RWPE2 (cell line): Measurements from ENCODE around the gene PTGR1.

ENCODE experiments used
- ATAC-seq: fragments of 200-7000 bp; cut with Tn5 transposase; 3 replicates; pipeline ENCODE4 v1.9.1; 2021; ENCODE audit warnings: low read depth
- DNase-seq: peaks from one replicate; pipeline ENCODE4 v3.0.0-alpha.2; 2020; ENCODE audit warnings: low spot score
- H3K27ac ChIP-seq: fragments of 450-650 bp; 2 replicates; pipeline ENCODE4 v1.5.1; 2017; ENCODE audit warnings: mild to moderate bottlenecking; ENCODE audit not compliant: poor library complexity, severe bottlenecking
- H3K27me3 ChIP-seq: fragments of 250-450 bp; sonication (Bioruptor Pico); 2 replicates; pipeline ENCODE4 v1.5.1; 2021; ENCODE audit warnings: mild to moderate bottlenecking, moderate library complexity; ENCODE audit not compliant: insufficient read depth, poor library complexity, severe bottlenecking
- H3K36me3 ChIP-seq: fragments of 250-450 bp; sonication (Bioruptor Pico); 2 replicates; pipeline ENCODE4 v1.5.1; 2020; ENCODE audit warnings: low read depth, mild to moderate bottlenecking, moderate library complexity
- H3K4me1 ChIP-seq: fragments of 250-450 bp; sonication (Bioruptor Pico); 2 replicates; pipeline ENCODE4 v1.5.1; 2021; ENCODE audit warnings: mild to moderate bottlenecking, moderate library complexity; ENCODE audit not compliant: insufficient read depth, poor library complexity, severe bottlenecking
- H3K4me3 ChIP-seq: fragments of 250-450 bp; sonication (Bioruptor Pico); 2 replicates; pipeline ENCODE4 v1.5.1; 2021; ENCODE audit warnings: mild to moderate bottlenecking, moderate library complexity; ENCODE audit not compliant: severe bottlenecking
- H3K9me3 ChIP-seq: fragments of 250-450 bp; sonication (Bioruptor Pico); 2 replicates; pipeline ENCODE4 v1.5.1; 2021; ENCODE audit warnings: mild to moderate bottlenecking, moderate library complexity; ENCODE audit not compliant: severe bottlenecking
- CTCF ChIP-seq: fragments of 450-650 bp; IDR thresholded peaks from one replicate; pipeline ENCODE4 v1.5.1; 2017; ENCODE audit warnings: mild to moderate bottlenecking, moderate library complexity; ENCODE audit not compliant: poor library complexity, severe bottlenecking

PTGR1 gene

GRCh38 chr9:111615928-111616327, 16.5 kb upstream of the PTGR1 start:
- Histone ChIP-seq H3K9me3 (no peaks in the 10 kb centered on the region), H3K27me3 (no peaks in the 10 kb centered on the region), H3K36me3 (no peaks in the 10 kb centered on the region), H3K4me1 (no peaks in the 10 kb centered on the region), H3K4me3 (no peak overlapping the region), H3K27ac (no peak overlapping the region)
- ATAC-seq = no peak
- no peak for TF ChIP-seq CTCF
- no peak for DNase-seq

DNA sequence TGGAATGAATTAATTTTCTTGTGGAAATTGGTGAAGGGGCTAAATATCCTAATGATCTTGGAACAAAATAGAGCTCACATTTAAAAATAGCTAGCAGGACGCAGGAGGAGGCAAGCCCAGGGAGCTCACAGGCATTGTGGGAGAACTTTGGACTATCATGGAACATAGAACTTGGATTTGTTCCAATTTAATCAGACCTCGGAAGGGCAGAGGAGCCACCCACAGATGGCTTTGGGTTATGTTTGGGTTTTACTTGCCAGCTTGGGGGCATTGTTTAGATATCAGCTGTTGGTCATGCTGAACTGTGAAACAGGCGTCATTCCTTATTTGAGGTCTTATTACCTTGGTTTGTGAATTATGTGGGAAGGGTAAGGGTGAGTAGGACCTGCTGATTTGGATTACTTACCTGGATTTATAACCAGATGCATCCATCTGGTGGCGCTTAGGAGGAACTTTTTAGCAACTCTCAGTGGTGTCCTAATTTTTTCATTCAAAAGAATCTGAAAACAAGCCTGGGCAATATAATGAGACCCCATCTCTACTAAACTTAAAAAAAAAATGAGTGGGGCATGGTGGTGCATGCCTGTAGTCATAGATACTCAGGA, 14.1 kb upstream of the PTGR1 start:
- Histone ChIP-seq H3K36me3 (no peaks in the 10 kb centered on the region), H3K4me3 (no peak overlapping the region), H3K27ac (no peak overlapping the region), H3K9me3 (no peaks in the 10 kb centered on the region), H3K27me3 (no peaks in the 10 kb centered on the region), H3K4me1 (no peaks in the 10 kb centered on the region)
- TF ChIP-seq CTCF = no peak
- ATAC-seq (no peak), DNase-seq (no peak)

GRCh38 chr9:111610845-111611244, 11.4 kb upstream of the PTGR1 start:
- DNase-seq (no peak), ATAC-seq (no peak)
- H3K9me3 ChIP-seq = no peaks in the 10 kb centered on the region
- no peak overlapping the region for H3K4me3 ChIP-seq
- H3K27ac ChIP-seq = no peak overlapping the region
- no peaks in the 10 kb centered on the region for H3K27me3 ChIP-seq
- no peak for TF ChIP-seq CTCF
- H3K36me3 ChIP-seq = no peaks in the 10 kb centered on the region
- no peaks in the 10 kb centered on the region for H3K4me1 ChIP-seq

DNA sequence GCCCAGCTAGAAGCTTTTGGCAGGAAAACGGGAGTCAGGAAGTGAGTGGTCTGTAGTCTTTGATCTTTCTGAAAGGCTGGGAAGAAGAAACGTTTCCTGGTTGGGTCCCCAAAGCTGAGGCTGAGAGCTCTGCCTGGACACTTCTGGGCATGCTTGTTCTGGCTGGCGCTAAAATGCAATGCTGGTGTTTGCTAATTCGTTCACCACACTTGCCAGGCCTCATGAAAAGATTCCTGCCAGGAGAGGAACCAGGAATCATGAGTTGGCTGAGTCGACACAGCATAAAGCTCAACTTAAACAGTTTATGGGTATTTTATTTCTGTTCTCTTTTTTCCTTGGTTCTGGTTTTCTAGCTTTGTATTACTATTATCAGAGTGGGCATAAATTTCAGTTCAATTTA, 10.7 kb upstream of the PTGR1 start:
- Histone ChIP-seq H3K4me3 (no peak overlapping the region), H3K27me3 (no peaks in the 10 kb centered on the region), H3K27ac (no peak overlapping the region), H3K4me1 (no peaks in the 10 kb centered on the region), H3K36me3 (no peaks in the 10 kb centered on the region), H3K9me3 (no peaks in the 10 kb centered on the region)
- TF ChIP-seq CTCF = no peak
- no peak for ATAC-seq
- DNase-seq = no peak

DNA sequence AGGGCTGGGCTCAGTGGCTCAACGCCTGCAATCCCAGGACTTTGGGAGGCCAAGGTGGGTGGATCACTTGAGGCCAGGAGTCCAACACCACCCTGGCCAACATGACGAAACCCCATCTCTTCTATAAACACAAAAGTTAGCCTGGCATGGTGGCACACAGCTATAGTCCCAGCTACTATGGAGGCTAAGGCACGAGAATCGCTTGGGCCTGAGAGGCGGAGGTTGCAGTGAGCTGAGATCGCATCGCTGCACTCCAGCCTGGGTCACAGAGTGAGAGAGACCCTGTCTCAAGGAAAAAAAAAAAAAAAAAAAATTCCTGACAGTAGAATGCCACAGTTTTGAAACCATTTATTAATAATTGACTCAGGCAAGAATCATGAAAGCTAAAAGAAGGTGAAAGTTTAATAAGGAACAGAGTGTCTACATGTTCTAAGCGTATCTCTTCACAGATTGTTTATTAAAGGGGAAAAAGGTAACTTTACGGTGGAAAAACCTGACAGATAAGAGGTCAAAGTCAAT, 5.7 kb upstream of the PTGR1 start:
- no peak overlapping the region for H3K27ac ChIP-seq
- H3K9me3 ChIP-seq = no peaks in the 10 kb centered on the region
- no peaks in the 10 kb centered on the region for H3K36me3 ChIP-seq
- no peak for TF ChIP-seq CTCF
- no peaks in the 10 kb centered on the region for H3K27me3 ChIP-seq
- H3K4me3 ChIP-seq = no peak overlapping the region
- peaks cover 4% of the 10 kb centered on the region for H3K4me1 ChIP-seq
- DNase-seq = no peak
- ATAC-seq = no peak
